Fibroblast of upper back skin (primary cell): ENCODE results near the gene IL21.

Experiments
- DNase-seq: peaks from one replicate; pipeline ENCODE4 v3.0.0-alpha.2; 2013

IL21 gene

GRCh38 chr4:122632396-122633143 lies 11.7 kb upstream of the IL21 start:
- DNase-seq: peak; percentile 9

GRCh38 chr4:122625156-122625555 lies 4.3 kb upstream of the IL21 start:
- peak; percentile 47 for DNase-seq

DNA sequence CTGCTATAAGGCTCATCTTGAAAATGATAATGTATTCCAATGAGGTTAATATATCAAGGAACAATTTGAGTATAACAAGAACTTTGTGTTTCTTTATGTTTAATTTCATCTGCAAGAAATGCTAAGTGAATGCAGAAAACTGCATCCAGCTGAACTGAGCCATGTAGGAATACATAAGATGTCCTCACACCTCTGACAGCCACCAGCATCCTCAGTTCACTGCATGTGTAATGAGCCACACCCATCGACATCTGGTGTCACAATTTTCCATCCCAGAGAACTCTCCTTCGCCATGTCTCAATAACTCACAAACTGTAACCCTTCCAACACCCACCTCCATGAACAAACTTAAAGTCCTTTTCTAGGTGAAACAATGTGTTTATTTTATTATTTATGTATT lies 3.3 kb upstream of the IL21 start:
- no peak for DNase-seq

DNA sequence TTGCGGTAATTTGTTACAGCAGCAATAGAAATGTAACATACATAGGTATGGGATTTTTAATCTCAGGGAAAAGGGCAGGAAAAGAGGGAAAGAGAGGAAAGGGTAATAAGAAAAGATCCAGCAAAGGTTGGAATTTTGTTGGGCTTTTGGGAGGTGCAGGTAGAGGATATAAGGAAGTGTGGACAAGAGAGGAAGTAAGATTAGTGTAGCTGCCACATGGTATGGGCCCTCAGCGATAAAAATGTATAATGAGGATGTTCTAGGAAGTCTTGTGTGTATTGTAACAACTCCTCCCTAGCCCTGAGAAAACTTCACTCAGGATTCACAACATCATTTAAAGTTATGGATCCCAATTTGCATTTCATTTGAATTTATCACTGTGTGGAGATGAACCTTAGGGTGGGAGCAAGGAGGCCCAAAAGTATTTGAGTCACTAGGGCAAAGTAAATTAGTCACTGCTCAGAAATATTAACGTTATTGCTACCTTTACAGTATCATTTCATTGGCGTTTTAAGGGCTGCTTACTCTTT lies 2.8 kb upstream of the IL21 start:
- no peak for DNase-seq

DNA sequence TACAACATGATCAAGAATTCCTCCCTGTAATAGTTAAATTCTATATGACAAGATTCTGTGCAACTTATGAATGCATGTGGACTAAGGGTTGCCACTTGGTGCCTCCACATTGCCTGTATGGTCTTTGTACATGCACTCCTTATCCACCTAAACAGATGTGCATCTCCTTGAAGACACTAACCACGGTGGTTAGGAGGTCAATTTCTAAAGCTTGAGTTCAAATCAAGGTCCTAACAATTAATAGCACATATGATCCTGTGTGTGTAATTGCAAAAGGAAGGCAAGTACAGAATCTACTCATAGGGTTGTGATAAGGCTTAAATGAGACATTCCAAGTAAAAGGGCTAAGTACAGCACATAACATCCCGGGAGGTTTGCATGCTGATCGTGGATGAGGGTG lies 1.5 kb upstream of the IL21 start:
- DNase-seq: no peak

GRCh38 chr4:122619611-122620010 lies 1.3 kb downstream of the IL21 start:
- no peak for DNase-seq

DNA sequence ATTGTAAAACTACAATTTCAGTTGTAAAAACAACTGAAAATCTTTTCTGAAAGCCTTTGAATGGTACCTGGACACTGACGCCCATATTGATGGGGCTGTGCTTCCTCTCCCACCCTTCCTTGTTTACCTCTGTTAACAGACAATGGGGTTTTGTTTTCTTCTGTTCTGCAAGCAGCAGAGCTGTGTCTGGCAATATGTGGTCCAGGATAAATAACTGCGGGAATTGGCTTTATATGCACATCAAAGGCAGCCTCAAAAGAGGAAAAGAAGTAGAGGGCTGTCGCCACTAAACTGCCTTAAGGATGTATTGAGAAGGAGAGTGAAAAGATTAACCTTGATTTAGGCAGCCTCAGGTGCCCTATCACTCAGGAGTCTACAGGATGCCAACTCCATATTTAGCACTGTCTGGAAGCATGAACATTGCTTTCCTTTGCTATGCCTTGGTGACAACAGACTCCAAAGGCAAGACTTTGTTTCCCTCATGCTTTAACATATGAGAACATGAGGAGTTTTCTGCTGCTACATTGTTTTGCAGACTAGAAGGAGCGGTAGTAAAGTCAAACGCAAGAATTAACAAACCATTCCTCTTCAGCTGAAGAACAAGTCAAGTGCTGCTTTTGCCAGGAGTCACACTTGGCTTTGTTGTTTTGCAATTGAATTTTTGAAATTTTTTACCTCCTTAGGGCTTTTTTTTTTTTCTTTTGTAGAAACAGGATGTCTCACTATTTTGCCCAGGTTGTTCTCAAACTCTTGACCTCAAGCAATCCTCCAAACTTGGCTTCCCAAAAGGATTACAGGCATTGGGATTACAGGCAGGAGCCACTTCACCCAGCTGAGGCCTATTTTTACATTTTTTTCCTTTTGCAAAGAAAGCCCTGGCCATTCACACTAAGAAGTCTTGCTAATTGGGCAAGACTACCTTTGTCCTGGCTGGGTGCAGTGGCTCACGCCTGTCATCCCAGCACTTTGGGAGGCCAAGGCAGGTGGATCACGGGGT lies 3.0 kb downstream of the IL21 start:
- DNase-seq: peak; percentile 21

DNA sequence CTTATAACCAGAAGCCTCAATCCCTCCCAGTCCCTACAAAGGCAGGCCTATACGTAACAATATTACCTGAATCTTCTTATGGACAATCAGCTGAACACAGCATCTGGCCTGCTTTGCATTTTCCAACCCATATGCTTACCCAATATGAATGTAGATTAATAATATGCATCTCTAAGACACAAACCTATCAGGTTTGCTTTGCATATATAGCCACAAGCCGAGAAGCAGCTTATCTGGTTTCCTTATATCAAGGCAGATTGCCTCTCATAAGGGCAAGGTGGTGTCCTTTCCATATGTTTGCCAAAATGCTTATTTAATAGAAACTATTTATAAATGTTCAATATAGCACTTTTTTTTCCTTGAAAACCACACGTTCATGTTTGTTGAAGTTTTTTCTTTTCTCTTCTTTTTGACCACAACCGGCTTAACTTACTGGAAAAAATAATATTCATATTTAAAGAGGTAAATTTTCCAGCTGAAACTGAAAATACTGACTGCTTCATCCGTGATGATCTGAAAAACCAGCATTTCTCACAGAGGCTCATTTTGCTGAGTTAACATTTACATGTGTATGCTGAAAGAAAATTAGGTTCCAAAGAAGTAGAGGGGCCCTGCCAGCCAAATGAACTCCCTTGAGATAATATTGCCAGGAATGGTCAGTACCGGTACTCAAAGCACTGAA lies 3.8 kb downstream of the IL21 start:
- no peak for DNase-seq

DNA sequence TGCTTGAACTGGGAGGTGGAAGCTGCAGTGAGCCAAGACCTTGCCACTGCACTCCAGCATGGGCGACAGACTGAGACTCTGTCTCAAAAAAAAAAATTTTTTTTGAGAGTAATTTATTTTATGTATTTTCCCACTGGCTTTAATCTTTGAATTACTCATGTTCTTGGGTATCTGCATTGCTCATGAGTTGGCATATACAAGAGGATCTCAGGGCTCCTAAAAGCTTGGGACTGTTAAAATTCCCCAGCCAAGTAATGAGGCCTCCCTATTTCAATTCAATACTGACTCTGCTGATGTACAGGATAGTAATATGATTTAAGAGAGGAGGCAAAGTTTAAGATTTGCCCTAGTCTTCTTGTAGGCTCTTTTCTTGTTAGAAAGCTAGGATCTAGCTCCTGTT lies 6.2 kb downstream of the IL21 start:
- no peak for DNase-seq

- DNase-seq: peak; percentile 16
Observed at GRCh38 chr4:122612540-122612939, 8.3 kb downstream of the IL21 start.

DNA sequence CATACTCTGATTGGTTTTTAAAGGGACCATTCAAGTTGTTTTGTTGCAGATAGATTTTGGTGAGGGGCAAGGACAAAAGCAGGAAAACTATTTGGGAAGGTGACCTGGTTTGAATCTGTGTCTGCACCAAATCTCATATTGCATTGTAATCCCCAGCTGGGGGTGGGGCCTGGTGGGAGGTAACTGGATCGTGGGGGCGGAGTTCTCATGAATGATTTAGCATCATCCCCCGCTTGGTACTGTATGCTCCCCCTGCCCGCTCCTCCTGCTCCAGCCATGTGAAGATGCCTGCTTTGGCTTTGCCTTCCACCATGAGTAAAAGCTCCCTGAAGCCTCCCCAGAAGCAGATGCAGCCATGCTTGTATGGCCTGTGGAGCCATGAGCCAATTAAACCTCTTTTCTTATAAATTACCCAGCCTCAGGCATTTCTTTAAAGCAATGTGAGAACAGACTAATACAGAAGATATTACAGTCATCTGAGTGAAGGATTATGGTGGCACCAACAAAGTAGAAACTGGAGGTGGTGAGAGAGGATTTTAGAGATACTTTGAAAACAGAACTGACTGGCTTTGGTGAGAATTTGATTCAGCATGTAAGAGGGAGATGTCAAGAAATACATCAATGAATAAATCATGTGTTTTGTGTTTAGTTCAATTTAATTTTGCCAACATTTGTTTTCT lies 14.4 kb downstream of the IL21 start:
- no peak for DNase-seq

DNA sequence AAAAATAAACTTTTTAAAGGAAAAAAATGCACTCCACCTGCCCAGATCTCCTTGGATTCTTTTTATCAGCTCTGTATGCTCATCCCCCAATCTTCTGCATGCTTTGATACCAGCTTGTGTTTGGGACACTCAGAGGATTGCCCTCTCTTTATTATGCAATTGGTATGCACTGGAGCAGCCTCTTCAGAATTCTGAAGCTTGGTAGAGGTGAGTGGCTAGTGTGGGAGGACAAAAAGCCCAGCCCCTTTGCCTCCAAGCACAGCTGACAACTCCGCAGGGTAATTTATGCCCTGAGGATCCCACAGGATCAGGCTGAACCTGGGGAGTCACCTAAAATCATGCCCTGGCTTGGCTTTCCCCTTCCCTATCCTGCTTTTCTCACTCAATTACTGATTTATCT lies 16.7 kb downstream of the IL21 start:
- DNase-seq: no peak

GRCh38 chr4:122603156-122603574 lies 17.7 kb downstream of the IL21 start:
- no peak for DNase-seq

GRCh38 chr4:122602277-122603142 lies 18.4 kb downstream of the IL21 start:
- peak; percentile 53 for DNase-seq

DNA sequence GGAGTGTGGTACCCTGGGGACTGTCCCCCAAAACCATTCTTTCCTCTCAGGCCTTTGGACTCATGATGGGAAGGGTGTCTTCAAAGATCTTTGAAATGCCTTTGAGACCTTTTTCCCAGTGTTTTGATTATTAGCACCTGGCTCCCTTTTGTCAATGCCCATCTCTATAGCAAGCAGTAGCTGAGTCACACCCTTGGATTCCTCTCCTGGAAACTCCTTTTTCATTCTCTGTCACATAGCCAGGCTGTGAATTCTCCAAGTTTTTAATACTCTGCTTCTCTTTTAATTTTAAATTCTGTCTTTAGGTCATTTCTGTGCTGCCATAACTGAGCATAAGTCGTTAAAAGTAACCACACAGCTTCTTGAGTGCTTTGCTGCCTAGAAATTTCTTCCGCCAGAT lies 29.7 kb downstream of the IL21 start:
- DNase-seq: peak; percentile 47

DNA sequence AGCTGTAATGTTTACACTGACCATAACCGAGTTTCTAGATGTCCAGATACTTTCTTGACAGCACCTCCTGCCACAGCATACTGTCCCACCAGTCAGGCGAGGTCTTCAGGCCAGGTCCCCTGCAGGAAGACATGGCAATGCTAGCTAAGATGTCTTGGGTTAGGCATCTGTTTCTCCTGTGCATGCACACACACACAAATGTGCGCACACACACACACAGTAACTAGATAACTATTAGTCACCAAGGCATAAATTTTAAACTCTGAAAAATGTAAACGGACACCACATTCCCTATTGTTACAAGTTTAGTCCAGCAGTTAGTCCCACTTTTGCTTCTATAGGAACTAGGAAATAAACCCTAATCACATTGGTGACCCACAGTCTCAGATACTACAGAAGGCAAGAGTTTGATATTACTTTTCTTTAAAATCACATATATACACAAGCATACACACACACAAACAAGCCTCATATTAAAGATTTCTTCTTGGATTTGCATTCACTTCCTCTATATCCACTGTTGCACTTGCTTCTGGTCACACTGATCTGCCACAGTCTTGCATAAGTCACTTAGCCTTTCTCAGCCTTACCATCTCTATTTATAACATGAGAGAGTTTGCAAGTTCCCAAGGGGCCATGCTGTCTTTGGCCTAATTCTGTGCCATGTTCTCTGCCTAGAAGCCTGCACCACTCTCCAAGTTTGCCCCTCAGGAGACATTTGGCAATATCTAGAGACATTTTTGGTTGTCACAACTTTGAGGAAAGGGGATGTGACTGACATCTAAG lies 32.2 kb downstream of the IL21 start:
- peak; percentile 78 for DNase-seq

DNA sequence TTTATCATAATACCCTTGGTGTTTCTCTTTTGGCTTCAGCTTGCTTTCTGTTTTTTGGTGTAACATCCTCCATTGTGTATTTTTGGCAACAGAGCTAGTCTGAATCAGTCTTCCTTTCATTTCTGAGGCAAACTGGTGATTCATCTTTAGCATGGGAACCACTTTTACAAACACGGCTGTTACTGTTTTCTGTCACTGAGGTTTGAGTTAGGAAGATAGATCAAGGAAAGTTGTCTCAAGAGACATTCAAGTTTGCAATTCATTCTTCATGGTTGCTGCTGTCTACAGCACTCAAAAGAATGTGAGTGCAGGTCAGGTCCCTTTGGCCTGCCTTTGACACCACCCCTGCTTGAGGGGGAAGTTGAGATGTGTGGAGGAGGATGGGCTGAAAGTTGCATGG lies 36.3 kb downstream of the IL21 start:
- peak; percentile 89 for DNase-seq

GRCh38 chr4:122583906-122584305 lies 37.0 kb downstream of the IL21 start:
- peak; percentile 34 for DNase-seq

- peak; percentile 76 for DNase-seq
Observed at GRCh38 chr4:122577808-122578781, 42.8 kb downstream of the IL21 start.
